ENCODE measurements around the gene CNTROB. TPM values are rescaled to one million over a fixed set of nuclear protein-coding genes. Genes with fewer than 3 reads are reported as not detected.

The CNTROB gene
- total RNA-seq, 2 donors from 2014 or later = 23.9 to 40.6 TPM

DNA sequence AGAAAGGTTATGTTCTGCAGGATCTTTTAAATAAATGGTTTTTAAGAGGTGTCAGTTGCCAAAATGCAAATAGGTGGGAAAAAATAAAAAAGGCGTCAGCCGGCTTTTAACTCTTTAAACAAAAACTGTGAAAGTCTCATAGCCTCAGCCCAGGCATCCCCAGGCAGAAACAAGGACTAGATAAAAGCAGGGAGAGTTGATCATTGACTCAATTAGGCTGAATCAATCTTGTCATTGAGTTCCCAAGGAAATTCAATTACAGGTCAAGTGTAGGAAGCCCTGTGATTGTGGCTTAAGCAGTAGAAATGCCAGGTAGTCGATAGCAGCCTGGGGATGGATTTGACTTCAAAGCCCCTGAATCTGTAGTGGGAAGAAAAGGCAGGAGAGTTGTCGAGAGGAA, 39.6 kb downstream of the CNTROB start:
- TF ChIP-seq, protein P1, sequence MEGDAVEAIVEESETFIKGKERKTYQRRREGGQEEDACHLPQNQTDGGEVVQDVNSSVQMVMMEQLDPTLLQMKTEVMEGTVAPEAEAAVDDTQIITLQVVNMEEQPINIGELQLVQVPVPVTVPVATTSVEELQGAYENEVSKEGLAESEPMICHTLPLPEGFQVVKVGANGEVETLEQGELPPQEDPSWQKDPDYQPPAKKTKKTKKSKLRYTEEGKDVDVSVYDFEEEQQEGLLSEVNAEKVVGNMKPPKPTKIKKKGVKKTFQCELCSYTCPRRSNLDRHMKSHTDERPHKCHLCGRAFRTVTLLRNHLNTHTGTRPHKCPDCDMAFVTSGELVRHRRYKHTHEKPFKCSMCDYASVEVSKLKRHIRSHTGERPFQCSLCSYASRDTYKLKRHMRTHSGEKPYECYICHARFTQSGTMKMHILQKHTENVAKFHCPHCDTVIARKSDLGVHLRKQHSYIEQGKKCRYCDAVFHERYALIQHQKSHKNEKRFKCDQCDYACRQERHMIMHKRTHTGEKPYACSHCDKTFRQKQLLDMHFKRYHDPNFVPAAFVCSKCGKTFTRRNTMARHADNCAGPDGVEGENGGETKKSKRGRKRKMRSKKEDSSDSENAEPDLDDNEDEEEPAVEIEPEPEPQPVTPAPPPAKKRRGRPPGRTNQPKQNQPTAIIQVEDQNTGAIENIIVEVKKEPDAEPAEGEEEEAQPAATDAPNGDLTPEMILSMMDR (IDR thresholded peaks at IDR 0.05) = no peak
- Histone ChIP-seq H3K36me3 (no peaks in the 10 kb centered on the region), H3K9me3 (no peaks in the 10 kb centered on the region), H3K9ac (ENCODE audit: low read depth in 2 of 2, low read length in 2 of 2) (no peak overlapping the region), H3K4me1 (no peaks in the 10 kb centered on the region), H3K27me3 (no peaks in the 10 kb centered on the region), H3K4me3 (no peak overlapping the region), H3K27ac (no peak overlapping the region)
- no peak for DNase-seq
- intact Hi-C loops (cut with DNase I) = no loop called here

DNA sequence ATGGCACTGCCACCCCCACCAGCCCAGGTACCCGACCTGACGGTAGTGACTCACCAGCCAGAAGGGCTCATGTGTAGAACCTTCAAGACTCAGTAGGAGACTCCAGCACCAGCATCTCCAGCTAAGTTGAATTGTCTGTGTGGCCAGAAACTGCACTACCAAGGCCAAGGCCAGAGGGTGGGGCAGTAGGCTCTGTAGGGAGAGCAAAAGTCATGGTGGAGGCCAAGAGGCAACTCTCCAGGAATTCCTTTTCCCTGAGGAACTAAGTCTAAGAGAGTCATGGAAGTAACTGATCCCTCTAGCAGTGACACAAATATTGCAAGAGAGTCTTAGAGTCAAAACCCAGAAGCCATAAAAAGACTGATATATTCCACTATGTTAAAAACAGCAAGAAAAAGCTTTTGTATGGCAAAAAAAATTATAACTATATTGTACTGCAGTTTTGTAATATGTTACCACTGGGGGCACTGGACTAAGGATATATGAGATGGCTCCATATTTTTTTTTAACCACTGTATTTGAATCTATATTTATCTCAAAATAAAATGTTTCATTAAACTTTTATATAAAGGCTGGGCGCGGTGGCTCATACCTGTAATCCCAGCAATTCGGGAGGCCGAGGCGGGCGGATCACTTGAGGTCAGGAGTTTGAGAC, 40.3 kb downstream of the CNTROB start:
- Histone ChIP-seq H3K9ac (ENCODE audit: low read depth in 2 of 2, low read length in 2 of 2) (no peak overlapping the region), H3K4me1 (no peaks in the 10 kb centered on the region), H3K27ac (no peak overlapping the region), H3K4me3 (no peak overlapping the region), H3K36me3 (no peaks in the 10 kb centered on the region), H3K9me3 (no peaks in the 10 kb centered on the region), H3K27me3 (no peaks in the 10 kb centered on the region)
- TF ChIP-seq, protein P1 (IDR thresholded peaks at IDR 0.05) = no peak
- intact Hi-C loops (cut with DNase I) = no loop called here
- DNase-seq = no peak

DNA sequence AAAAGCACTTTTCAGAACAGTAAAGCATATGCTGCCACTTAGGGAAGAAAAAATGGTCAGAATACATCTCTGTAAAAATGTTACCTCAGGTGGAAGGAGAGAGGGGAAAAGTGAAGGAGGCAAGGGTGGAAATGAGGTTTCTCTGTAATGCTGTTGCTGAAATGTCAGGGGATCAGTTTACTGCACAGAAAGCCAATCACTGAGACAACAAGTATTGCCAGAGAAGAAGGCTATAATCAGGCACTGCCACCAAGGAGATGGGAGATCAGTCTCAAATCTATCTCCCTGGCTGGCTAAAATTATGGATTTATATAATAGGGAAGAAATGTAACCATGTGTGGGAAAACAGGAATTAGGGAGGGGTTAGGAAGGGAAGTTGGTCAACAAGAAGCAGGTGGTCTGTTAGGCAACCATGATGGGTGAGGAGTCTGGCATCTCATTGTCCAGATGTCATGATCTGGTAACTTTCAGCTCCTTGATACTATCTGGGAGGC, 42.7 kb downstream of the CNTROB start:
- intact Hi-C loops (cut with DNase I) = no loop called here
- no peak for DNase-seq

DNA sequence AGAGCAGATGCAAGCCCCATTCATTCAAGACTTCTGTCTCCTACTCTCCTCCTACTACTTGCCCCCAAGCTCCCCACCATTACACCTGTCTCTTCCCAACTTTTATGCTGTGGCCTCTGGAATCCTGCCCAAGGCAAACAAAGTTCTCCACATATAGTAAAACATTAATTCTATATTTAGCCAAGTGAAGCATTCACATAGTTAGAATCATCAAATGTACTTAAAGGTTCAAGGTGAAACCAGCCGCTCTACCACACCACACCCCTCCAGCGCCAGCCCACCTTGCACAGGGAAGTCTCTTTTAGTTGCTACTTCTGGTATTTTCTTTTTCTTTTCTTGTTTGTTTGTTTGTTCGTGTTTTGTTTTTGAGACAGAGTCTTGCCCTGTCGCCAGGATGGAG, 45.0 kb downstream of the CNTROB start:
- Histone ChIP-seq H3K27ac (no peak overlapping the region), H3K27me3 (no peaks in the 10 kb centered on the region), H3K9ac (ENCODE audit: low read depth in 2 of 2, low read length in 2 of 2) (no peak overlapping the region), H3K4me1 (no peaks in the 10 kb centered on the region), H3K36me3 (no peaks in the 10 kb centered on the region), H3K4me3 (no peak overlapping the region), H3K9me3 (no peaks in the 10 kb centered on the region)
- TF ChIP-seq, protein P1 (IDR thresholded peaks at IDR 0.05) = no peak
- intact Hi-C loops (cut with DNase I) = no loop called here
- peak; percentile 58 for DNase-seq

More for the DNA sequence above, 42.7 kb downstream of the CNTROB start:
- H3K9ac ChIP-seq (ENCODE audit: low read depth in 2 of 2, low read length in 2 of 2) = no peak overlapping the region
- no peaks in the 10 kb centered on the region for H3K36me3 ChIP-seq
- TF ChIP-seq, protein P1 (IDR thresholded peaks at IDR 0.05) = no peak
- H3K9me3 ChIP-seq = no peaks in the 10 kb centered on the region
- no peak overlapping the region for H3K27ac ChIP-seq
- H3K4me3 ChIP-seq = no peak overlapping the region
- no peaks in the 10 kb centered on the region for H3K27me3 ChIP-seq
- no peaks in the 10 kb centered on the region for H3K4me1 ChIP-seq

DNA sequence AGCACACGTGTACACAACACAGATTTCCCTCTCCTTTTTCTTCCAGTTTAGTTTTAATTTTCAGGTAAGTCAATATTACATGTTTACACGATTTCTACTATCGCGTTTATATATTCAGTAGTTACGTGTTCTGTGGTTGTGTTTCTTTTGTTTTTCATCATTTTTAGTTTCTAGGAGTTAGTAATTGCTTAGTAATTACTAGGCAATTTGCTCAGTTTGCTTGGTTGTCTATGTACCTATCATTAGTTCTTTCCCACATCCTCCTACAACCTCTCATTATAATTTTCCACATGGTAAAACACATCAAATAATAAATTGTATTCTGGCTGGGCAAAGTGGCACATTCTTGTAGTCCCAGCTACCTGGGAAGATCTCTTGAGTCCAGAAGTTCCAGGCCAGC, 45.8 kb downstream of the CNTROB start:
- Histone ChIP-seq H3K4me3 (no peak overlapping the region), H3K9me3 (no peaks in the 10 kb centered on the region), H3K27ac (no peak overlapping the region), H3K27me3 (no peaks in the 10 kb centered on the region), H3K4me1 (no peaks in the 10 kb centered on the region), H3K36me3 (no peaks in the 10 kb centered on the region), H3K9ac (ENCODE audit: low read depth in 2 of 2, low read length in 2 of 2) (no peak overlapping the region)
- TF ChIP-seq, protein P1 (IDR thresholded peaks at IDR 0.05) = no peak
- intact Hi-C loops (cut with DNase I) = no loop called here
- no peak for DNase-seq

Data from colonic mucosa (tissue), 4 donors.